Ovary (tissue), 3 donors: Measurements from ENCODE around the gene PPA2.

ENCODE experiments used
- CTCF ChIP-seq, 3 donors: fragments of 450-650 bp in 2 of 3; fragments of 200-600 bp in 1 of 3; IDR thresholded peaks; one replicate each; pipeline versions ENCODE4 v1.5.1 to v1.8.0; 2016 to 2022; ENCODE audit warnings: antibody characterized with exemption in 3 of 3, mild to moderate bottlenecking in 1 of 3
- POLR2A ChIP-seq: fragments of 450-650 bp; IDR thresholded peaks from one replicate; pipeline ENCODE4 v1.6.1; 2017; ENCODE audit warnings: antibody characterized with exemption, mild to moderate bottlenecking, moderate library complexity
- donor health status: DM: no; HTN: no; CAD: no.

- TF ChIP-seq CTCF (IDR thresholded peaks at IDR 0.05) (no peak), POLR2A (no peak)
These were observed 12.6 kb downstream of the PPA2 start for GRCh38 chr4:105461221-105461620.
